HG03575 (cell line): ENCODE measurements around the gene KAT7.

Source experiments
- ATAC-seq: cut with Tn5 transposase; IDR thresholded peaks from one replicate; pipeline ENCODE4 v1.9.1; 2021; ENCODE audit not compliant: unreplicated experiment, insufficient number of reproducible peaks, low FRiP score; ENCODE audit errors: extremely low read depth

Gene KAT7

DNA sequence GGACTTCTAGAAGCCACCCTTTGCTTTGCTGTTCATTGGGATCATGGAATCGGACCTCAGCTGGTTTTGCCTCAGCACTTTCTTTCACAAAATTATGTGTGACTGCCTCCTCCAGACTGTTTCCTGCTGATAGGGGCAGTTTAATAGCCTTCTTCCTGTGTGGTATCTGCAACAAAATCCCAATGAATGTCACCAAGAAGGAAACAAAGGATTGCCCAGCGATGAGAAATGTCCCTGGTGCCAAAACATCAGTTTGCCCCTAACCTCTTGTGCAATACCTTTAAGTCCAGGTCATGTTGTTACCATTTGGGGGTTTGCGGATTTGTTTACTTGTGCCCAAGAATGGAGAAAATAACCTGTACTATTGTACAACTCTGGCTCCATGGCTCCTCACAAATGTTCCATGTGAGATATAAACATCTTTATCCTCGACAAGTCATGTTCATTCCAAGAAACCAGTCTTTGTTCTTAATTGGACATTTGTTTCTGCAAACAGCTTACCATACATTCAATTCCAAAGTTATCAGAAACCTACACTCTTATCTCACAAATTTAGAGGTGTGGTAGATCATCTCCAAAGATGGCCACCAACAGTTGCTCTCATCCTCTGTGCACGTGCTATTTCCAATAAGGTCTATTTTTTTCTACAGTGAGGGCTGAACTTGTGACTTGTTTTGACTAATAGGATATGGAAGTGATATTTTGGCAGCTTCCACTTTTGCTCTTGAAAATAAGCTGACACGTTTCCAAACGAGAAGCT lies 44.5 kb downstream of the KAT7 start:
- ATAC-seq, result no peak

DNA sequence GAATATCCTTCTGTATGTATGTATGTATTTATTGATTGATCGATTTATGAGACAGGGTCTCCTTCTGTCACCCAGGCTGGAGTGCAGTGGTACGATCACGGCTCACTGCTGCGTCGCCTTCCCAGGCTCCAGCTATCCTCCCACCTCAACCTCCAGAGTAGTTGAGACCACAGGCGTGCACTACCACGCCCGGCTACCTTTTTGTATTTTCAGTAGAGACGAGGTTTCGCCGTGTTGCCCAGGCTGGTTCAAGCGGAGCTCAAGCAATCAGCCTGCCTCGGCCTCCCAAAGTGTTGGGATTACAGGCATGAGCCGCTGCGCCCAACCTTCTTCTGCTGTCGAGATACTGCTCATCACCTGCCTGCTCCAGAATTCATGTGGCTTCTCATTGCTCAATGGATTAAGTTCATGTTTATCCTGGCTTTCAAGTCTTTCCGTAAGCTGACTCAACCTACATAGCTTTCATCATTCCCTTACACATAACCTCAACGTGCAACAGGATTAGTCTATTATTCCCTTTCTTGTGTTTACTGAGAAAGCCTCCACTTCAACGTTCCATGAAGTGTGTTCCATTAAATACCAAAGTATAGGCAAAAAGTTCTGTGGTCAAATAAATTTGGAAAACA lies 45.8 kb downstream of the KAT7 start:
- no peak for ATAC-seq

DNA sequence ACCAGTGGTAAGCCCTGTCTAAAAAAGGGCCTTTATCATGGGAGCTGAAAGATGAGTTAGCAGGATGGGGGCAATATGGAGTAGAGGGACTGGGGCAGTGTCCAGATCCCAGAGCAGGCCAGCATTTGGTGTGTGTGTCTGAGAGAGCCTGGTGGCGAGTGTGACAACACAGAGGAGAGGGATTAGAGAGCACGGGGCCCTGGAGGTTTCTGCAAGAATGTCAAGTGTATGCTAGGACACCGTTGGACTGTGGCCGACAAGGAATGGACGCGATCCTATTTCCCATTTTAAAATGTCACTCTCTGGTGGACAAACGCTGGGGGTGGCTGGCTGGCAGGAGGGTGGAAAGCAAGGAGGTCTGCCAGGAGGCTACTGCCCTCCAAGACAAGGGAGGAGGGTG lies 47.0 kb downstream of the KAT7 start:
- no peak for ATAC-seq

DNA sequence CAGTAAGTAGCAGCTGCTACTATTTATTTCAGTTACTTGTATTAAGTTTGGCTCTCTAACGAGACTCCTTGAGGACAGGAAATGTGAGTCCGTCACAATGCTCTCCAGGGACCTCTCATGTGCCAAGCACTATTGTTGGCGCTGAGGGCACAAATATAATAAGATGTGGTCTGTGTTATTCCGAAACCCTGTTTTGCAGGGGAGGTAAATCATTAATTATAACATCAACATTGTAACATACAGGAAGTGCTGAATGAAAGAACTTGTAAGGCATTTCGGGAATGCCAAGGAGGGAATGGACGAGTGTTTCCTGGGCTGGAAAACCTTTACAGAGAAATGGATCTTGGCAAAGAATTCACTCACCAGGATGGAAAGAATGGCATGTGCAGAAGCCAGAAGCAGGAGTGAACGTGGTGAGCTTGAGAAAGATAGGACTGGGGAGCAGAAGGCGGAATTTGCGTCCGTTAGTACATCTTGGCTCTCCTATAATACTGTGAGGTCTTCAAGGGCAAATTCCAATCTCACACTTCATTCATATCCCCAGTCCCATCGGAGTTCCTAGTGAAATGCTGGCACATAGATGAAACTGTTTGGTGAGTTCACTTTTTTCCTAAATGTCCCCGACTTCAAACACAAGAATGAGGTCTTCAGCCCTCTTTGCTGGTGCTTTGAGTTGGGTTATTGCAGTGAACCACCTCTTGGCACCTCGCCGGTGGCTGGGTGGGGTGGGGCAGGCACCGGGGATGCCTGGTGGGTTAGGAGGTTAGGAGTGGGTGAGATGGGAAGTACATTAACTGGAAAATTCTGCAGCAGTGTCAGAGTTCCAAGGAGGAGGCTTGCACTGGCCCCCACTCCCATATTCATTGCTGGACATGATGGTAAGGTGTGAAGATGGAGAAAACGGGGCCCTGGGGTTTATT lies 47.9 kb downstream of the KAT7 start:
- no peak for ATAC-seq

DNA sequence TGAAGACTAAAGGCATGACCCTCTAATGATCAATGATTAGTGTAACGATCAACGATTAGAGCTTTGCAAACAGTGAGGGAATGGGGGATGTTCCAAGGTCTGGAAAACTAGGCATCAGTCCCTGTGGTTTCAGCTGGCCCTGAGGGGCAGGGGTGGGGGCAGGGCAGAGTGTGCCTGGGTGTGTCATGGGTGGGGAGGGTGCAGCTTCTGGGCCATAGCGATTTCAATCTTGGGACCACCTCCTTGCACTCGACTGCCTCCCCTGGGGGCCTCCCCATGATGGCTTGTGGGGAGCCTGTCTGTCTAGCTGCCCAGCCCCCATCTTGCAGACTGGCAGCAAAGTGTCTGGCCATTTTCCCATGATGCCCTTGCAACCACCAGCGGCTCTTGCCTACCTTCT lies 51.0 kb downstream of the KAT7 start:
- ATAC-seq, result no peak

DNA sequence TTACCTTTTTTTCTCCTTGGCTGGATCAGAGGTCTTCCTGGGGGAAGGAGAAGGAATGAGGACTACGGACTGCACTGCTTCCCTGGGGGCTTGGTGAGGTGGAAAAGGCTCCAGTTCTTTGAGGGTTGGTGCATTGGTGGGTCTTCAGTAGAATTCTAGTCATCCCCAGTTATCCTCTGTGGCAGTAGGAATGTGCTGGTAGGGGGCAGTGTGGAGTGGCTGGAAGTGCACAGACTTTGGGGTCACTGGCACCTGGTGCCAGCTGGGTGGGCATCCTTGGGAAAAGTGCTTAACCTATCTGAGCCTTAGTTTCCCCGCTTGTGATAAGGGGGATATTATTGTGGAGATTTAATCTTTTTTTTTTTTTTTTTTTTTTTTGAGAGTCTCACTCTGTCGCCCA lies 53.1 kb downstream of the KAT7 start:
- ATAC-seq, result no peak

DNA sequence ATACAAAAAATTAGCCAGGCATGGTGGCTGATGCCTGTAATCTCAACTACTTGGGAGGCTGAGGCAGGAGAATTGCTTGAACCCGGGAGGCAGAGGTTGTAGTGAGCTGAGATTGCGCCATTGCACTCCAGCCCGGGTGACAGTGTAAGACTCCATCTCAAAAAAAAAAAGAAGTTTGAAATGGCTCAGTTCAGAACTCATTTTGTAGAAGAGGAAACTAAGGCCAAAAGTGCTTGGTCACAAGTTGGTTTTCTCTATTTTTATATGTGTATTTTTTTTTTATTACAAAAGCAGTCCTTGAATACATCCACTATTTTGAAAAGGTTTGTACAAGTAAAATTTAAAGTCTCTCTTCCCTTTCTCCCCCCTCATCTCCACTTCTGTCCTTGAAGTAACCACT lies 53.9 kb downstream of the KAT7 start:
- ATAC-seq, result no peak

DNA sequence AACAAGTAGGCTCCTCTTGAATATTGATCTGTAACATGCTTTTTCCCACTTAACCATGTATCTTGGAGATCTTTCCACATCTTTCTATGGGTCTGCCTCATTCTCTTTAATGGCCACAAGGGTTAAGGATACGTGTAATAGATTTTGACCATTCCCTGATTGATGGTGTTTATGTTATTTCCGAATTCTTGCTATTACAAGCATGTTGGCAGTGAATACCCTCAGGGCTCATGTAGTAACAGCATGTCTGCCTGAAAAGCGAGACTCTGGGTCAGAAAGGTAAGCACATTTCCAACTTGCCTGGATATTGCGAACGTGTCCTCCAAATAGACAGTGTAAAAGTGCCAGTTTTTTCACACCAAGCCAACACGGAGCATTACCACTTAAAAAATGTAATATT lies 54.4 kb downstream of the KAT7 start:
- ATAC-seq, result no peak

DNA sequence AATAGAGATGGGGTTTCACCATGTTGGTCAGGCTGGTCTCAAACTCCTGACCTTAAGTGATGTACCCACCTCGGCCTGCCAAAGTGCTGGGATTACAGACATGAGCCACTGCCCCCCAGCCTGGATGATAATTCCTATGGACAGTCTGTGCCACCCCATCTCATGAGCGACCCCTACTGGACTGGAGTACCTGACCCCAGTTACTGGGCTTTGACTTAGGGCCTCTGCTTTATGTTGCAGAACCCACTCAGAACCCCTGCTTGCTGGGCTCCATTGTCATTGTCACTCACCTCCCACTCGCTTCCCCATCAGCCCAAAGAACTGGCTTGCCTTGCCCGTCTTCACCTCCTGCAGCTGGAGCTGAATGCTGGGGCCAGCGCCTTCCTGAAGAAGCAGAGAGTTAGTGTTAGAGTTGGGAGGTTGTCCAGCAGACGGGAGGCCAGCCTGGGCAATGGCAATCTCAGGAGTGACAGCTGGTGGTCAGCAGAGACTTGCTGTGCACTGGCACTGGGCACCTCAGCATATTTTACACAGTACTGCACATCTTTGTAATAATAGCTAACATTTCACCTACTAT lies 55.4 kb downstream of the KAT7 start:
- no peak for ATAC-seq

DNA sequence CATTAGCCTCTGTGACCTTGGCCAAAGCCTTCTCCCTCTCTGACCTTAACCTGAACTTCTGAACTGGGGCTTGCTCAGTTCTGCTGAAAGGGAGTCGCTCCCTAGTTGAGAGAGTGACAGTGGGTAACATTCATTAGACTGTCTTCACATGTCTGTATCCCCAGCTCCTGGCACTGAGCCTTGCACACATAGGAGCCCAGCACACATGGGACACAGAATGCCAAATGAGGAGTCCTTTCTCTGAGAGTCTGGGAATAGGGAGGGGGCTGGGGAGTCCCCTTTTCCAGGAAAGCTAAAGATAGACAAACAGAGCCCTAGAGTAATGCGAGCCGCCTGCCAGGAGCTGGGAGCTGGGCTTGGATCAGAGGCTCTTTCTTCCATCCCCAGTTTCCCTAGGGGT lies 56.8 kb downstream of the KAT7 start:
- no peak for ATAC-seq

DNA sequence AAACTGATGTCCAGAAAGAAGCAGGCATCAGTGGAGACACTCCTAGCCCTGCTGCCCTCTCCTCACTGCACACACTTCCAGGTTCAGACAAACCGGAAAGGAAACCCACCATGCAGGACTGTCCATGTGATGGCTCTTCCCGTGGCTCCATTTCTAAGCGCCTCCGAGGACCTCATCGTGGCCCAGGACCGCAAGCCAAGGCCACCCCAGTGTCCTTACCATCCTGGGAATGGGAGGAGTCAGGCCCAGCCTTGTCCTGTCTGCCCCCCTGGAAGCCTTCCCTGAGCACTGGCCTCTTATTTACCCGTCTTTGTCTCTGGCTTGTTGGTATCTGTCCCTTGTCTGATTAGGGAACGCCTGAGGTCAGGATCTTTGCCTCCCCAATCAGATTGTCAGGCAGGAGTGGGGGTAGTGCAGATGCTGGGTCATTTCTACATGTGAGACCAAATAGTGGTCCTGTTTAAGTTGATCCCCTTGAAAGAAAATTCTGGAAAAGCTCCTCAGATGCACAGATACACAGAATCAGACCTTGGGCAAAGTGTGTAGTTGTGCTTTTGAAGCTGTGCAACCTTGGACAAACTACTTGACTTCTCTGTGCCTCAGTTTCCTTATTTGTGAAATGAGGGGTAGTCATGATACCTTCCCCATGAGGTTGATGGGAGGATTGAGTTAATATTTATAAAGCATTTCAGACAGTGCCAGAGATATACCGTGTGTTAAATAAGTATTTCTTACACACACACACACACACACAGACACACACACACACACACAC lies 58.6 kb downstream of the KAT7 start:
- no peak for ATAC-seq

DNA sequence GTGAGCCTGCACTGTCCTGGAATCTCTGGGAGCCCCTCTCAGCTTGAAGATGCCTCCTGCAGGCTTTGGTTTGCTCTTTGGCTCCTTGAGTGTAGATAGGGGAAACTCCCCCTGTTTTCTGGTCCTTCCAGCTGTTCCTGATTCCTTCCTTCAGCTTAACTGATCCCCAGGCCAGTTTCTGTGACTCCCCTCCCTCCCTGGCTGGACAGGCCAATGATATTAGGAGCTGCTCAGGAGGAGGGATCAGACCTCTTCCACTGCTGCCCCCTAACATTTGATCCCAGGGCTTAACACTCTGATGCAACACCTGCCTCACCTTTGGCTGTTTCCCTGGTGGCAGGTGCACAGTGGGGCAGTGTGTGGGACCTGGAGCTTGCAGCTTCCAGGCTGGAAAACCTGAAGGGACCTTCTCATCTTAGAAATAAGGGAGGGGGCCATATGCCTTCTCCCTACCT lies 59.6 kb downstream of the KAT7 start, which contains the start of gene TAC4:
Gene TAC4, minus strand, starts transcription at position 51 of the 455 bp plus-strand sequence. CDS start 52 bp downstream, outside the sequence.
- no peak for ATAC-seq

DNA sequence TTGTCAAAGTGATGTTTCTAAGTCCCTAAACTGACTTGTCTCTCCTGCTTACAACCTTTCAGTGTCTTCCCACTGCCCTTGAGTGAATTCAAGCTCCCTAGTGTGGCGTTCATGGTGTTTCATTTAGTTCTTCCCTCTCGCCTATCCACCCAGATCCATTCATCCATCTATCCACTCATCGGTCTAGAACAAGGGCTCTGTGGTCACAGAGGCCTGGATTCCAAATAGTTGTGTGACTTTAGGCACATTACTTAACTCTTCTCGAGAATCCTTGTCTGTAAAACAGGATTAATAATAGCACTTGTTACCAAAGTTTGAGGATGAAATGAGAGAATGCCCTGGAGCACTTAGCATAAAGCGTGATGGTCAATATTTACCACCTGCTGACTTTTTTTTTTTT lies 60.3 kb downstream of the KAT7 start:
- ATAC-seq, result no peak

DNA sequence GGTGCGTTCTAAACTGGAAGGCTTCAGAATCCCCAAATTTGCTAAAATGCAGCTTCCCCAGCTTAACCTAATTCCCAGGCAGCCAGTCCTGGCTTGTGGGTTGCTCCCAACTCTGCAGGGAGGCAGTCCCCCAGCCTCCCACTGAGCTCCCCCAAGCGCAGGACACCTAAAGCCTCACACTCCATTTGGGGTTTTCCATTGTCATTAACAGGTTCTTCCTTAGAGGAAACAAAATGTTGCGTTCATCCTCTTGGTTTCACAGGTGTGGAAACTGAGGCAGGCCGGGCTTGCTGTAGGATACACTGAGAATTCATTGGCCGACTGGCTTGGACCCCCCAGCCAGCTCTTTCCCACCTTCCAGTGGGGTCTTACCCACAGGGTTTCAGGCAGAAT lies 61.7 kb downstream of the KAT7 start:
- no peak for ATAC-seq

DNA sequence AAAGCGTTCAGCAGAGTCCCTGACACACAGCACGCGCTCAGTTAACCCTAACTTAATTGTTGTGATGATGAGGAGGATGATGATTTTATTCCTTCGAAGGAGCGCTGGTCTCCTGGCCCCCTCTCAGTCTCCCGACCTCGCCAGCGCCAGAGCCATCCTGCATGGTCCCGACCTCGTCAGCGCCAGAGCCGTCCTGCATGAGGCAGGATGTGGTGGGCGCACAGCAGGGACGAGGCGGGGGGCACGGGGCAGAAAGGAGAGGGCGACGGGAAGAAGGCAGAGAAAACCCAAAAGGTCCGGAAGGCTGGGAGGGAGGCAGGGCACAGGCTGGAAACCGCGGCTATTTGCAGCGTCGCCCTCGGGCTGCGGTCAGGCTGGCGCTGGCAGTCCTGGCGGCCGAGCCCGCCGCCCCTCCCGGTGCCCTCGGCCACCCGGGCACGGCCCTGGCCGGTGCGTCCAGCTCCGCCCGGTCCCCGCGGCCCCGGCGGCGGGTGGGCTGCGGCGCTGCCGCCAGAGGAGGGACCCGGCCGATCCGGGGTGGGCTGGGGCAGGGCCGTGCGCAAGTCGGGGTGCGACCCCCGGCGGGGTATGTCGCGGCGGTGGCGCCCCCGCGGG lies 62.4 kb downstream of the KAT7 start:
- ATAC-seq, result no peak

DNA sequence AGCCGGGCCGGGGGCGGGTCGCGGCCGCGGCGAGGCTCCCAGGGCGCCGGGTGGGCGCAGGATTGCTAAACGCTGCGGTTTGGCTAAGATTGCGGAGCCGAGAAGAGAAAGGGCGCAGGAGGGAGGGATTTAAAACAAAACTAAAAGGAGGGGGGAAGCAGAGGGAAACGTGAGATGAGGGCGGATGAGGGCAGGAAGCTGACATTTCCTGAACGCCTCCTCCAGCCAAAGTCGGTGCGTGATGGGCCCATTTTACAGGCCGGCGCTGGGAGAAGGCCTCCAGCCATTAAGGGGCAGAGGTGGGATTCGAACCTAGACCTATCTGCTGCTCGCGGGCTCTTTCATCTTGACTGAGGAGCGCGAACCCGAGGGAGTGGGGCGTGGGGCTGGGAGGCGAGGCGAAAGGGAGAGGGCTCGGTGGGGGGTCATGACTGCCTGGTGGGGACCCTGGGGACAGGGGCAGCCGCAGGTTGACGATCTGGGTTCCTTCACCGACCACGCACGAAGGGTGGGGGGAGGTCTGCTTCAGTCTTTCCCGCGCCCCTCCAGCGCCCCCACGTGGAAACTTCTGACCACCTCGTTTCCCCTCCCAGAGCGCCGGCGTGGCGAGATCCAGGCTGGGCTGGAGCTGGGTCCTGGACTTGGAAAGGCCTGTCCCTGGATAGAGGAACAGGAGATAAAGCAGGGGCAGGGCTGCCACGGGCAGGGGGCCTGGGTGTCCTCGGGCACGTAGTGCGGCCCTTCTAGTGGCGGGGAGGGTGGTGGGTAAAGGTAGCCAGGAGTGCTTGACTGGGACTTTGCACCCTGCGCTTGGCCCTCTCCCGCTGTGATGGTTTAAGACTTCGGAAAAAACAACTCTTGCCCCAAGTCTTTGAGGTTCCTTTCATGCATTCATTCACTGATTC lies 63.2 kb downstream of the KAT7 start:
- no peak for ATAC-seq

DNA sequence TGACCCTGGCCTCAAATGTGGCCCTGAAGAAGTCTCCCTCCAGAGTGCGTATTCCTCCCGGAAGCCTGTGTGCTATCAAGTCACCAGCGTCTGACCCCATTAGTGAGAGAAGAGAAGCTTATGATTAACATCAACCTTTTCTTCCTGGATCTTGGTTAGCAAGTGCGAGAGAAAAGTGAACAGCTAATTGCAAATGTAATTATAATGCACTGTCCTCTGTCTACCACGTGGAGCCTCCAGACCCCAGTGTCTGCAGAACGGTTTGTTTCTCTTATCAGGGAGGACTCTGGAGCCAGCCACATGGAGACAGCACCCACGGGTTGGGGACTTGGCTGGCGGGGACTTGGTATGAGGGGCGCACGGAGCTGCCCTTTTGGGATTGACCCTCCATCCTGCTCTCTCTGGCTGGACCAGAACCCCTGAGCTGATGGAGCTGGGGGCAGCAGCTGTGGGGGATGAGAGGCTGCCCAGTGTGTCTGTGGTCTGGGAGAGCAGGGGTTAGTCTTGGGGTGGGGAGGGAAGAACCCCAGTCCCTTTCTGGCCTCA lies 65.1 kb downstream of the KAT7 start:
- ATAC-seq, result no peak
